ENCODE measurements around the gene NDUFV2.
"Not testable (repeated sequence)": the region's sequence is repeated elsewhere in the genome, so short reads cannot be mapped to it uniquely, and the experiment has no call there.

NDUFV2 gene

DNA sequence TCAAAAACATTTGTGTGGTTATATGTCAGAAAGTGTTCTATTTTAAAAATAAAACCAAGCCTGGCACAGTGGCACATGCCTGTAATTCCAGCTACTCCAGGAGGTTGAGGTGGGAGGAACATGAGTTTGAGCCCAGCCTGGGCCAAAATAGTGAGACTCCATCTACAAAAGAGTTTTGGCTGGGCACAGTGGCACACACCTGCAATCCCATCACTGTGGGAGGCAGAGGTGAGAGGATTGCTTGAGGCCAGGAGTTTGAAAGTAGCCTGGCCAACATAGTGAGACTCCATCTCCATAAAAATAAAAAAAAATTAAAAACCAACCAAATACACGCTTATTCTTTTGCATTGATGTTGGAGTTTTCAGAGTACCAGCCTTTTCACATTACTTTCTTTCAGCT, 43.7 kb downstream of the NDUFV2 start:
- no peak for DNase-seq
- no peaks in the 10 kb centered on the region for H3K27me3 ChIP-seq (replicated peaks; ENCODE audit: control insufficient read depth, insufficient read depth, low read length, poor library complexity, severe bottlenecking)
- no peaks in the 10 kb centered on the region for H3K36me3 ChIP-seq (ENCODE audit: control insufficient read depth, insufficient read depth, low read length)
- no peak overlapping the region for H3K27ac ChIP-seq (ENCODE audit: insufficient read depth, low read length, poor library complexity, severe bottlenecking)
- no peaks in the 10 kb centered on the region for H3K9me3 ChIP-seq (ENCODE audit: control insufficient read depth, low read length)
- peaks cover 57% of the 10 kb centered on the region for H3K4me1 ChIP-seq (ENCODE audit: control insufficient read depth, insufficient read depth, low read length, poor library complexity, severe bottlenecking)
- no peak overlapping the region for H3K4me3 ChIP-seq (ENCODE audit: insufficient read depth, low read depth, low read length, poor library complexity, severe bottlenecking)

DNA sequence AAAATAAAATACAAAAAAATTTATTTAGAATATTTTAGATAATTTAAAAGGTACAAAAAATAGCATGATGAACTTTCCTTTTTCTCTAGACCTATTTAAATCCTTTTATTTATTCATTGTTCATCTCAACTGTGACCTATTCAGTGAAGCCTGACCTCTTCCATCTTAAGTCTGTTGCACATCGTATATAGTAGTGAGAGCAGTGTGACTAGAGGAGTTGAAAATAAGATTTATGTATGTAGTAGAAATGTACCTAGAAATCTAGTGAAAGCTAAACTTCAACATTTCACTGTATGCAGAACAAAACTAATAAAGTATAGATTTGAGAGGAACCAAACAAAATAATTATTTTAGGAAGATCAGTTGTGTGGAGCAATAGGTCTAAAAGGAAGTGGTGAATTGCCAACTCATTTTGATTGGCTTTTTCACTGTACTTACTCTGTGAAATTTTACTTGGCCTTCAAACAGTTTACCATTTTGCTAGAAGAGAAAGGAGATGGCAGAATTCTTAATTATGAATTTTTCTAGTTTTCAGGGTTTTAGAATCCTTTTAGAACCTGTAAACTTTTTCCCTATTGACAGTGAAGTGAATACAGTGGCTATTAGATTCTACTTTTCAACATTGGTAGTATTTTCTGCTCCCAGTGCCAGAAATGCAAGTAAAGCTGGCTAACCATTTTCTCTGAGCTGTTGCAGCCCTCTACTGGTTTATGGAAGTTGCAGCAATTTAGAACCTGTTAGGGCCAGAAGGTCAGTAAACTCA, 45.1 kb downstream of the NDUFV2 start:
- peak in 2 of 3 donors; percentile 6 to 24 for DNase-seq
- Histone ChIP-seq H3K27me3 (replicated peaks; ENCODE audit: control insufficient read depth, insufficient read depth, low read length, poor library complexity, severe bottlenecking) (no peaks in the 10 kb centered on the region), H3K4me3 (ENCODE audit: insufficient read depth, low read depth, low read length, poor library complexity, severe bottlenecking) (no peak overlapping the region), H3K9me3 (ENCODE audit: control insufficient read depth, low read length) (no peaks in the 10 kb centered on the region), H3K36me3 (ENCODE audit: control insufficient read depth, insufficient read depth, low read length) (no peaks in the 10 kb centered on the region), H3K27ac (ENCODE audit: insufficient read depth, low read length, poor library complexity, severe bottlenecking) (peak overlapping the region; percentile 28), H3K4me1 (ENCODE audit: control insufficient read depth, insufficient read depth, low read length, poor library complexity, severe bottlenecking) (peaks cover 45% of the 10 kb centered on the region)

DNA sequence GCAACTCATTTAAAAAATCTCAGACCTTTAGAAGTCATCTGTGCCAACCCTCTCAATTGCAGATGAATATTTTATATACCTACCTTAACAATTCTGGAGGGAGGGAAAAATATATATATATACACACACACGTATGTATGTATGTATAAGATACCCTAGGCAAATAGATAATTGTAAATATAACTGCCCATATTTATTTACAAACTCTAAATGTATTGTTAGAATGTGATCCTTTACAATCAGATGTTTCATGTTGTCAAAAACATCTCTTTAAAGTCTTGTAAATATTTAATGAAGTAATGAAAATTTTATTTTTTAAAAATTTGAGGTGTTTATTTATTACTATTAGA, 45.7 kb downstream of the NDUFV2 start:
- H3K4me3 ChIP-seq (ENCODE audit: insufficient read depth, low read depth, low read length, poor library complexity, severe bottlenecking) = no peak overlapping the region
- DNase-seq = no peak
- peak overlapping the region; percentile 28 for H3K27ac ChIP-seq (ENCODE audit: insufficient read depth, low read length, poor library complexity, severe bottlenecking)
- peaks cover 44% of the 10 kb centered on the region for H3K4me1 ChIP-seq (ENCODE audit: control insufficient read depth, insufficient read depth, low read length, poor library complexity, severe bottlenecking)
- H3K27me3 ChIP-seq (replicated peaks; ENCODE audit: control insufficient read depth, insufficient read depth, low read length, poor library complexity, severe bottlenecking) = no peaks in the 10 kb centered on the region
- no peaks in the 10 kb centered on the region for H3K9me3 ChIP-seq (ENCODE audit: control insufficient read depth, low read length)
- H3K36me3 ChIP-seq (ENCODE audit: control insufficient read depth, insufficient read depth, low read length) = no peaks in the 10 kb centered on the region

DNA sequence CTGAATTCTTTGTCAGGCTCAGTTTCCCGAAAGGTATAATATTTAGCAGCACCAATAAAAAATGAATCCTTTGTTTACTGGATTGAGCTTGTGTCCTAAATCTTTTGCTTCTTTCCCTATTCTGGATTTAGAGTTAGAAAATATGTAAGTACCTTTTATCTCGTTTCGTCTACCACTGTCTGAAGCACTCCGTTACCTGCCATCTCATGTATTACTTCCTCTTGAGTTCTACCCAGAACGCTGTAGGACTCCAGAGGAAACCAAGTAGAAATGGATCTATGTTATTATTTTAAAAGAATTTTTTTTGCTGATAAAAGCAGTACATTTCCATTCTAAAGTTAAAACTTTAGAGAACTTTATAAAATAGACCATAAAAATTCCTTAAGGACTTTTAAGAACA, 47.6 kb downstream of the NDUFV2 start:
- H3K27ac ChIP-seq (ENCODE audit: insufficient read depth, low read length, poor library complexity, severe bottlenecking) = peak overlapping the region; percentile 10
- no peaks in the 10 kb centered on the region for H3K9me3 ChIP-seq (ENCODE audit: control insufficient read depth, low read length)
- no peak overlapping the region for H3K4me3 ChIP-seq (ENCODE audit: insufficient read depth, low read depth, low read length, poor library complexity, severe bottlenecking)
- H3K4me1 ChIP-seq (ENCODE audit: control insufficient read depth, insufficient read depth, low read length, poor library complexity, severe bottlenecking) = peaks cover 29% of the 10 kb centered on the region
- H3K36me3 ChIP-seq (ENCODE audit: control insufficient read depth, insufficient read depth, low read length) = no peaks in the 10 kb centered on the region
- H3K27me3 ChIP-seq (replicated peaks; ENCODE audit: control insufficient read depth, insufficient read depth, low read length, poor library complexity, severe bottlenecking) = no peaks in the 10 kb centered on the region
- no peak for DNase-seq

DNA sequence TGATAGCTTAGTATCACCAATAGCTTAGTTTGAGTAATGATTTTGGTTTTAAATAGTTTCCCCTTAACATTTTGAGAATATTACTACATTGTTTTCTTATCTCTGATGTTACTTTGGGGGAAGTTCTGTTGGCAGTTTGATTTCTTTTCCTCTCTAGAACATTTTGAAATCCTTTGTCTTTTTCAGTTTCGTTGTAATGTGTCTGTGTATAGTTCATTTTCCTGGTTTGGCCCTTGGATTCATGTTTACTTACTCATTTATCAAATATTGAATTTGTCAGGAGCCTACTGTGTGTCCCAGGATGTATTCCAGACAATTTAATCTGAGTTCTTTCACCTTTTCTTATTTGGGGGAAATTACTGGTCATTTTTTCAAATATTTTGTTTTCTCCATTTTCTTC, 50.8 kb downstream of the NDUFV2 start:
- no peak for DNase-seq
- H3K27me3 ChIP-seq (replicated peaks; ENCODE audit: control insufficient read depth, insufficient read depth, low read length, poor library complexity, severe bottlenecking) = no peaks in the 10 kb centered on the region
- H3K4me3 ChIP-seq (ENCODE audit: insufficient read depth, low read depth, low read length, poor library complexity, severe bottlenecking) = no peak overlapping the region
- peaks cover 10% of the 10 kb centered on the region for H3K4me1 ChIP-seq (ENCODE audit: control insufficient read depth, insufficient read depth, low read length, poor library complexity, severe bottlenecking)
- H3K27ac ChIP-seq (ENCODE audit: insufficient read depth, low read length, poor library complexity, severe bottlenecking) = no peak overlapping the region
- H3K9me3 ChIP-seq (ENCODE audit: control insufficient read depth, low read length) = no peaks in the 10 kb centered on the region
- no peaks in the 10 kb centered on the region for H3K36me3 ChIP-seq (ENCODE audit: control insufficient read depth, insufficient read depth, low read length)

DNA sequence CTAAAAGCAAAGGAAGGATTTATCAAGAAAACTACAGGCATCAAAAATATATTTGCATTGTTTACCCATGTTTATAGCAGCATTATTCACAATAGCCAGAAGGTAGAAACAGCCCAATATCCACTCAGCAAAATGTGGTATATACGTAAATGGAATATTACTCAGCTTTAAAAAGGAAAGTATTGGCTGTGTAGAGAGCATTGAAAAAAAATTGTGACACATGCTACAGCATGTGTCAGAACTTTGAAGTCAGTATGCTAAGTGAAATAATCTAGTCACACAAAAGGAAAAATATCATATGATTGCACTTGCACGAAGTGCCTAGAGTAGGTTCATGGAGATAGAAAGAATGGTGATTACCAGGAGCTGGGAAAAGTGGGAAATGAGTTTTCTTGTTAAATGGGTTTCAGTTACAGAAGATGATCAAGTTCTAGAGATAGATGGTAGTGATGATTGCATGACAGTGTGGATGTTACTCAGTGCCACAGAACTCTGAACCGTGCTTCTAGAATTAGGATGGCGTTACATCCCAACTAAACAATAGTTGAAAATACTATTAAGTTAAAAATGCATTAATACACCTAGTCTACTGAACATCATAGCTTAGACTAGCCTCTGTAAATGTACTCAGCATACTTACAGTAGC, 54.2 kb downstream of the NDUFV2 start:
- no peaks in the 10 kb centered on the region for H3K9me3 ChIP-seq (ENCODE audit: control insufficient read depth, low read length)
- no peak overlapping the region for H3K27ac ChIP-seq (ENCODE audit: insufficient read depth, low read length, poor library complexity, severe bottlenecking)
- no peaks in the 10 kb centered on the region for H3K36me3 ChIP-seq (ENCODE audit: control insufficient read depth, insufficient read depth, low read length)
- peaks cover 20% of the 10 kb centered on the region for H3K4me1 ChIP-seq (ENCODE audit: control insufficient read depth, insufficient read depth, low read length, poor library complexity, severe bottlenecking)
- DNase-seq = no peak
- no peaks in the 10 kb centered on the region for H3K27me3 ChIP-seq (replicated peaks; ENCODE audit: control insufficient read depth, insufficient read depth, low read length, poor library complexity, severe bottlenecking)
- no peak overlapping the region for H3K4me3 ChIP-seq (ENCODE audit: insufficient read depth, low read depth, low read length, poor library complexity, severe bottlenecking)

DNA sequence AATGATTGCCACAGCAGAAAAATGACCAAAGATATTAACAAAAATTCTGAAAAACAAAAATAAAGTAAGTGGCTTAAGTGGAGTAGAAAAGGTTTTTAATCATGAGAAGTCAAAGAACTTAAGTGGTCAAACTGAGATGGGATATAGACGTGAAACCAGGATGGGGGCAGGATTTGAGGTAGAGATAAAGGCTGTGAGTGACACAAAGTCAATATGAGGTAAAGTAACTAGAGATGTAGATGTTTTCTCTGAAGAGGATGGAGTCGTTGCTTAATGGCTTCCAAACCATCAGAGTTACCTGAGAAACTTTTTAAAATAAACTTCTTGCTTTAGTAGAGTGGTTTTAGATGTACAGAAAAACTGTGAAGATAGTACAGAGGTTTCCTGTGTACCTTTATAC, 55.3 kb downstream of the NDUFV2 start:
- H3K9me3 ChIP-seq (ENCODE audit: control insufficient read depth, low read length) = no peaks in the 10 kb centered on the region
- peaks cover 17% of the 10 kb centered on the region for H3K4me1 ChIP-seq (ENCODE audit: control insufficient read depth, insufficient read depth, low read length, poor library complexity, severe bottlenecking)

DNA sequence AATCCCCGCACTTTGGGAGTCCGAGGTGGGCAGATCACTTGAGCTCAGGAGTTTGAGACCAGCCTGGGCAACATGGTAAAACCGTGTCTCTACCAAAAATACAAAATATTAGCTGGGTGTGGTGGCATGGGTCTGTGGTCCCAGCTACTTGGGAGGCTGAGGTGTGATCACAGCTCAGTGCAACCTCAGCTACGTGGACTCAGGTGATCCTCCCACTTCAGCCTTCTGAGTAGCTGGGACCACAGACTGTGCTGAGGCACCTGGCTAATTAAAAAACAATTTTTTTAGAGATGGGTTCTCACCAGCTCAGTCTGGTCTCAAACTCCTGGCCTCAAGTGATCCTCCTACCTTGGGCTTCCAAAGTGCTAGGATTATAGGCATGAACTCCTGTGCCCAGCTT, 57.5 kb downstream of the NDUFV2 start:
- H3K9me3 ChIP-seq (ENCODE audit: control insufficient read depth, low read length) = no peaks in the 10 kb centered on the region
- peaks cover 13% of the 10 kb centered on the region for H3K4me1 ChIP-seq (ENCODE audit: control insufficient read depth, insufficient read depth, low read length, poor library complexity, severe bottlenecking)
- no peak for DNase-seq
- H3K4me3 ChIP-seq (ENCODE audit: insufficient read depth, low read depth, low read length, poor library complexity, severe bottlenecking) = no peak overlapping the region
- H3K36me3 ChIP-seq (ENCODE audit: control insufficient read depth, insufficient read depth, low read length) = no peaks in the 10 kb centered on the region
- no peaks in the 10 kb centered on the region for H3K27me3 ChIP-seq (replicated peaks; ENCODE audit: control insufficient read depth, insufficient read depth, low read length, poor library complexity, severe bottlenecking)
- no peak overlapping the region for H3K27ac ChIP-seq (ENCODE audit: insufficient read depth, low read length, poor library complexity, severe bottlenecking)

More for the DNA sequence above, 55.3 kb downstream of the NDUFV2 start:
- H3K36me3 ChIP-seq (ENCODE audit: control insufficient read depth, insufficient read depth, low read length) = no peaks in the 10 kb centered on the region
- no peaks in the 10 kb centered on the region for H3K27me3 ChIP-seq (replicated peaks; ENCODE audit: control insufficient read depth, insufficient read depth, low read length, poor library complexity, severe bottlenecking)
- no peak for DNase-seq
- H3K4me3 ChIP-seq (ENCODE audit: insufficient read depth, low read depth, low read length, poor library complexity, severe bottlenecking) = no peak overlapping the region
- H3K27ac ChIP-seq (ENCODE audit: insufficient read depth, low read length, poor library complexity, severe bottlenecking) = no peak overlapping the region

DNA sequence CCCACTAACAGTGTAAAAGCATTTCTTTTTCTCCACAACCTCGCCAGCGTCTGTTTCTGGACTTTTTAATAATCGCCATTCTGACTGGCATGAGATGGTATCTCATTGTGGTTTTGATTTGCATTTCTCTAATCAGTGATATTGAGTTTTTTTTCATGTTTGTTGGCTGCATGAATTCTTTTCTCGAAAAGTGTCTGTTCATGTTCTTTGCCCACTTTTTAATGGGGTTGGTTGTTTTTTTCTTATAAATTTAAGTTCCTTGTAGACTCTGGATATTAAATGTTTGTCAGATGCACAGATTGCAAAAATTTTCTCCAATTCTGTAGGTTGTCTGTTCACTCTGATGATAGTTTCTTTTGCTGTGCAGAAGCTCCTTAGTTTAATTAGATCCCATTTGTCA, 60.2 kb downstream of the NDUFV2 start:
- not testable (repeated sequence) for H3K27ac ChIP-seq (ENCODE audit: insufficient read depth, low read length, poor library complexity, severe bottlenecking); H3K9me3 ChIP-seq (ENCODE audit: control insufficient read depth, low read length); H3K4me3 ChIP-seq (ENCODE audit: insufficient read depth, low read depth, low read length, poor library complexity, severe bottlenecking); H3K27me3 ChIP-seq (replicated peaks; ENCODE audit: control insufficient read depth, insufficient read depth, low read length, poor library complexity, severe bottlenecking); H3K36me3 ChIP-seq (ENCODE audit: control insufficient read depth, insufficient read depth, low read length); DNase-seq
- H3K4me1 ChIP-seq (ENCODE audit: control insufficient read depth, insufficient read depth, low read length, poor library complexity, severe bottlenecking) = peaks cover 12% of the 10 kb centered on the region

DNA sequence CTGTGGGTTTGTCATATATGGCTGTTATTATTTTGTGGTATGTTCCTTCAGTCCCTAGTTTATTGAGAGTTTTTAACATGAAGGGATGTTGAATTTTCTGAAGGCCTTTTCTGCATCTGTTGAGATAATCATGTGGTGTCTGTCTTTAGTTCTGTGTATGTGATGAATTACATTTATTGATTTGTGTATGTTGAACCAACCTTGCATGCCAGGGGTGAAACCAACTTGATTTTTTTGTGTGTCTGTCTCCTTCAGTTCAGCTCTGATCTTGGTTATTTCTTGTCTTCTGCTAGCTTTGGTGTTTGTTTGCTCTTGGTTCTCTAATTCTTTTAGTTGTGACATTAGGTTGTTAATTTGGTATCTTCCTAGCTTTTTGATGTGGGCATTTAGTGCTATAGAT, 61.6 kb downstream of the NDUFV2 start:
- DNase-seq; H3K36me3 ChIP-seq (ENCODE audit: control insufficient read depth, insufficient read depth, low read length); H3K9me3 ChIP-seq (ENCODE audit: control insufficient read depth, low read length); H3K4me1 ChIP-seq (ENCODE audit: control insufficient read depth, insufficient read depth, low read length, poor library complexity, severe bottlenecking); H3K27me3 ChIP-seq (replicated peaks; ENCODE audit: control insufficient read depth, insufficient read depth, low read length, poor library complexity, severe bottlenecking); H3K27ac ChIP-seq (ENCODE audit: insufficient read depth, low read length, poor library complexity, severe bottlenecking); H3K4me3 ChIP-seq (ENCODE audit: insufficient read depth, low read depth, low read length, poor library complexity, severe bottlenecking): not testable (repeated sequence)

Data from effector memory CD4-positive, alpha-beta T cell (primary cell).